ENCODE results near the gene PROZ. TPM values are rescaled to one million over a fixed set of nuclear protein-coding genes. Genes with fewer than 3 reads are reported as not detected.

The PROZ gene
- total and polyA plus RNA-seq, 2 of the 13 experiments (the other 11 are each of a cell fraction or from before 2014, with no cell fraction given), result 5.6 to 22.5 TPM

DNA sequence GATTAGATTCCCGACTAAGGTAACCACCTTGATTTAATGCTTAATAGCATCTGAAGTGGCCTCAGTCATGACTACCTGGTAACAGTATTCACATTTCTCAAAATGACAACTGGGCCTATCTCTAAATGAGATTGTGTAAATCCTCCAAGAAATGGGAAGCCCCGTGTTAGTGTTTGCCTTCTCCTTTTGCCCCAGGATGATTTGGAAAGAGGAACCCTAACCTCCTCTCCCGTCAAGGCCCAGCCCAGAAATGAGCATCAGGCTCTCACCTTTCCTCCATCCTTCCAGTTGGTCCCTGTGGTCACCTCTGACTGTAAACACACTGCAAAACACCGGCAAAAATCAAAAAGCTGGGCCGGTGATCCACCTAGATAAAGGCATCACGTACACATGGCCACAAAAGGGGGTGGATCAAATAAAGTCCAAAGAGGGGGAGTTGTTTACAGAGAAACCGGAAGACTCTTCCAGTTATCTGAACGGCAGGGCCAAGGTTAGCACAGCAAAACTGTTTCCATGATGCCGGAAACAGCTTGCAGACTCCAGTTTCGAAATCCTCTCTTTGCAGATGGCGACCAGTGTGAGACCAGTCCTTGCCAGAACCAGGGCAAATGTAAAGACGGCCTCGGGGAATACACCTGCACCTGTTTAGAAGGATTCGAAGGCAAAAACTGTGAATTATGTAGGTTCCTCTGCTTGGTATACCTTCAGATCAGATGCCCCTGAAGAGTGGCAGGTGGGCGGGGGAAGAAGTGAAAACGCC is 19.5 kb upstream of the PROZ start (continued):
- TF ChIP-seq, protein P1, sequence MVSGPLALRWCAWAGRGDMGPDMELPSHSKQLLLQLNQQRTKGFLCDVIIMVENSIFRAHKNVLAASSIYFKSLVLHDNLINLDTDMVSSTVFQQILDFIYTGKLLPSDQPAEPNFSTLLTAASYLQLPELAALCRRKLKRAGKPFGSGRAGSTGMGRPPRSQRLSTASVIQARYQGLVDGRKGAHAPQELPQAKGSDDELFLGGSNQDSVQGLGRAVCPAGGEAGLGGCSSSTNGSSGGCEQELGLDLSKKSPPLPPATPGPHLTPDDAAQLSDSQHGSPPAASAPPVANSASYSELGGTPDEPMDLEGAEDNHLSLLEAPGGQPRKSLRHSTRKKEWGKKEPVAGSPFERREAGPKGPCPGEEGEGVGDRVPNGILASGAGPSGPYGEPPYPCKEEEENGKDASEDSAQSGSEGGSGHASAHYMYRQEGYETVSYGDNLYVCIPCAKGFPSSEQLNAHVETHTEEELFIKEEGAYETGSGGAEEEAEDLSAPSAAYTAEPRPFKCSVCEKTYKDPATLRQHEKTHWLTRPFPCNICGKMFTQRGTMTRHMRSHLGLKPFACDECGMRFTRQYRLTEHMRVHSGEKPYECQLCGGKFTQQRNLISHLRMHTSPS (CRISPR knock-in tag; IDR thresholded peaks at IDR 0.05; ENCODE audit: low read depth), result peak; percentile 32; the same call in 1 of the 2 replicates
- TF ChIP-seq ZNF530 (CRISPR knock-in tag; IDR thresholded peaks at IDR 0.05; ENCODE audit: low read depth) (no peak), ZFX (CRISPR knock-in tag; IDR thresholded peaks at IDR 0.05; ENCODE audit: low read depth) (peak; percentile 77), ZNF329 (CRISPR knock-in tag; IDR thresholded peaks at IDR 0.05; ENCODE audit: low read depth) (no peak), ZNF235 (CRISPR knock-in tag; IDR thresholded peaks at IDR 0.05; ENCODE audit: borderline replicate concordance) (no peak), SP4 (CRISPR knock-in tag; IDR thresholded peaks at IDR 0.05) (peak; percentile 73), RBM22 (optimal IDR thresholded peaks at IDR 0.05; ENCODE audit: low read length) (no peak), CBX2 (IDR thresholded peaks at IDR 0.05; ENCODE audit: low read depth, low read length) (no peak), CBX2 (CRISPR knock-in tag; IDR thresholded peaks at IDR 0.05; ENCODE audit: low read depth) (no peak), RXRB (CRISPR knock-in tag; IDR thresholded peaks at IDR 0.05; ENCODE audit: borderline replicate concordance) (peak; percentile 92), ARNTL (CRISPR knock-in tag; IDR thresholded peaks at IDR 0.05) (peak; percentile 88), ZNF839 (CRISPR knock-in tag; IDR thresholded peaks at IDR 0.05; ENCODE audit: borderline replicate concordance) (no peak)
- TF ChIP-seq, protein P2, sequence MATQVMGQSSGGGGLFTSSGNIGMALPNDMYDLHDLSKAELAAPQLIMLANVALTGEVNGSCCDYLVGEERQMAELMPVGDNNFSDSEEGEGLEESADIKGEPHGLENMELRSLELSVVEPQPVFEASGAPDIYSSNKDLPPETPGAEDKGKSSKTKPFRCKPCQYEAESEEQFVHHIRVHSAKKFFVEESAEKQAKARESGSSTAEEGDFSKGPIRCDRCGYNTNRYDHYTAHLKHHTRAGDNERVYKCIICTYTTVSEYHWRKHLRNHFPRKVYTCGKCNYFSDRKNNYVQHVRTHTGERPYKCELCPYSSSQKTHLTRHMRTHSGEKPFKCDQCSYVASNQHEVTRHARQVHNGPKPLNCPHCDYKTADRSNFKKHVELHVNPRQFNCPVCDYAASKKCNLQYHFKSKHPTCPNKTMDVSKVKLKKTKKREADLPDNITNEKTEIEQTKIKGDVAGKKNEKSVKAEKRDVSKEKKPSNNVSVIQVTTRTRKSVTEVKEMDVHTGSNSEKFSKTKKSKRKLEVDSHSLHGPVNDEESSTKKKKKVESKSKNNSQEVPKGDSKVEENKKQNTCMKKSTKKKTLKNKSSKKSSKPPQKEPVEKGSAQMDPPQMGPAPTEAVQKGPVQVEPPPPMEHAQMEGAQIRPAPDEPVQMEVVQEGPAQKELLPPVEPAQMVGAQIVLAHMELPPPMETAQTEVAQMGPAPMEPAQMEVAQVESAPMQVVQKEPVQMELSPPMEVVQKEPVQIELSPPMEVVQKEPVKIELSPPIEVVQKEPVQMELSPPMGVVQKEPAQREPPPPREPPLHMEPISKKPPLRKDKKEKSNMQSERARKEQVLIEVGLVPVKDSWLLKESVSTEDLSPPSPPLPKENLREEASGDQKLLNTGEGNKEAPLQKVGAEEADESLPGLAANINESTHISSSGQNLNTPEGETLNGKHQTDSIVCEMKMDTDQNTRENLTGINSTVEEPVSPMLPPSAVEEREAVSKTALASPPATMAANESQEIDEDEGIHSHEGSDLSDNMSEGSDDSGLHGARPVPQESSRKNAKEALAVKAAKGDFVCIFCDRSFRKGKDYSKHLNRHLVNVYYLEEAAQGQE (IDR thresholded peaks at IDR 0.05; ENCODE audit: borderline replicate concordance in 1 of 2, low read depth in 1 of 2, low read length in 2 of 2), result no peak; a peak in 1 of 4 replicates
- TF ChIP-seq, protein P3, sequence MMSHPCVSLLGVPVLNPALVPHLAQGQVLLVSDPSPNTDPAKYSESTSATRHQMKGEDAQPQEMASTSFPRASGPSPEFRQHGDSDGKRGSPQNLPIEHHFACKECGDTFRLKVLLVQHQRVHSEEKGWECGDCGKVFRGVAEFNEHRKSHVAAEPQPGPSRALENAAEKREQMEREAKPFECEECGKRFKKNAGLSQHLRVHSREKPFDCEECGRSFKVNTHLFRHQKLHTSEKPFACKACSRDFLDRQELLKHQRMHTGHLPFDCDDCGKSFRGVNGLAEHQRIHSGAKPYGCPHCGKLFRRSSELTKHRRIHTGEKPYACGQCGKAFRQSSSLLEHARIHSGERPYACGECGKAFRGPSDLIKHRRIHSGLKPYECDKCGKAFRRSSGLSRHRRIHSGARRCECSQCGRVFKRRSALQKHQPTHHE (CRISPR knock-in tag; IDR thresholded peaks at IDR 0.05; ENCODE audit: borderline replicate concordance), result peak; percentile 88
- TF ChIP-seq, protein P4, sequence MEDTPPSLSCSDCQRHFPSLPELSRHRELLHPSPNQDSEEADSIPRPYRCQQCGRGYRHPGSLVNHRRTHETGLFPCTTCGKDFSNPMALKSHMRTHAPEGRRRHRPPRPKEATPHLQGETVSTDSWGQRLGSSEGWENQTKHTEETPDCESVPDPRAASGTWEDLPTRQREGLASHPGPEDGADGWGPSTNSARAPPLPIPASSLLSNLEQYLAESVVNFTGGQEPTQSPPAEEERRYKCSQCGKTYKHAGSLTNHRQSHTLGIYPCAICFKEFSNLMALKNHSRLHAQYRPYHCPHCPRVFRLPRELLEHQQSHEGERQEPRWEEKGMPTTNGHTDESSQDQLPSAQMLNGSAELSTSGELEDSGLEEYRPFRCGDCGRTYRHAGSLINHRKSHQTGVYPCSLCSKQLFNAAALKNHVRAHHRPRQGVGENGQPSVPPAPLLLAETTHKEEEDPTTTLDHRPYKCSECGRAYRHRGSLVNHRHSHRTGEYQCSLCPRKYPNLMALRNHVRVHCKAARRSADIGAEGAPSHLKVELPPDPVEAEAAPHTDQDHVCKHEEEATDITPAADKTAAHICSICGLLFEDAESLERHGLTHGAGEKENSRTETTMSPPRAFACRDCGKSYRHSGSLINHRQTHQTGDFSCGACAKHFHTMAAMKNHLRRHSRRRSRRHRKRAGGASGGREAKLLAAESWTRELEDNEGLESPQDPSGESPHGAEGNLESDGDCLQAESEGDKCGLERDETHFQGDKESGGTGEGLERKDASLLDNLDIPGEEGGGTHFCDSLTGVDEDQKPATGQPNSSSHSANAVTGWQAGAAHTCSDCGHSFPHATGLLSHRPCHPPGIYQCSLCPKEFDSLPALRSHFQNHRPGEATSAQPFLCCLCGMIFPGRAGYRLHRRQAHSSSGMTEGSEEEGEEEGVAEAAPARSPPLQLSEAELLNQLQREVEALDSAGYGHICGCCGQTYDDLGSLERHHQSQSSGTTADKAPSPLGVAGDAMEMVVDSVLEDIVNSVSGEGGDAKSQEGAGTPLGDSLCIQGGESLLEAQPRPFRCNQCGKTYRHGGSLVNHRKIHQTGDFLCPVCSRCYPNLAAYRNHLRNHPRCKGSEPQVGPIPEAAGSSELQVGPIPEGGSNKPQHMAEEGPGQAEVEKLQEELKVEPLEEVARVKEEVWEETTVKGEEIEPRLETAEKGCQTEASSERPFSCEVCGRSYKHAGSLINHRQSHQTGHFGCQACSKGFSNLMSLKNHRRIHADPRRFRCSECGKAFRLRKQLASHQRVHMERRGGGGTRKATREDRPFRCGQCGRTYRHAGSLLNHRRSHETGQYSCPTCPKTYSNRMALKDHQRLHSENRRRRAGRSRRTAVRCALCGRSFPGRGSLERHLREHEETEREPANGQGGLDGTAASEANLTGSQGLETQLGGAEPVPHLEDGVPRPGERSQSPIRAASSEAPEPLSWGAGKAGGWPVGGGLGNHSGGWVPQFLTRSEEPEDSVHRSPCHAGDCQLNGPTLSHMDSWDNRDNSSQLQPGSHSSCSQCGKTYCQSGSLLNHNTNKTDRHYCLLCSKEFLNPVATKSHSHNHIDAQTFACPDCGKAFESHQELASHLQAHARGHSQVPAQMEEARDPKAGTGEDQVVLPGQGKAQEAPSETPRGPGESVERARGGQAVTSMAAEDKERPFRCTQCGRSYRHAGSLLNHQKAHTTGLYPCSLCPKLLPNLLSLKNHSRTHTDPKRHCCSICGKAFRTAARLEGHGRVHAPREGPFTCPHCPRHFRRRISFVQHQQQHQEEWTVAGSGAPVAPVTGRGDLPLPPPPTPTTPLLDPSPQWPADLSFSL (CRISPR knock-in tag; IDR thresholded peaks at IDR 0.05), result no peak

Measured in HepG2 (cell line).